H9 (cell line): ENCODE data around the gene SECTM1. TPM values are rescaled to one million over a fixed set of nuclear protein-coding genes. Genes with fewer than 3 reads are reported as not detected.

Source experiments
- DNase-seq: peaks from one replicate; pipeline ENCODE4 v3.0.0-alpha.2; 2017
- H2AFZ ChIP-seq: one replicate; pipeline ENCODE4 v1.6.1; 2013; ENCODE audit warnings: mild to moderate bottlenecking, low read length, control low read depth, moderate library complexity
- H2AK5ac ChIP-seq: 2 replicates; pipeline ENCODE4 v1.6.1; 2013; ENCODE audit warnings: low read length, control low read depth, mixed read lengths; ENCODE audit not compliant: insufficient read length
- H2BK120ac ChIP-seq: one replicate; pipeline ENCODE4 v1.6.1; 2013; ENCODE audit warnings: low read depth, mild to moderate bottlenecking, low read length, control low read depth, inconsistent platforms; ENCODE audit not compliant: poor library complexity, severe bottlenecking
- H2BK12ac ChIP-seq: 2 replicates; pipeline ENCODE4 v1.6.1; 2013; ENCODE audit warnings: low read length, control low read depth, mixed read lengths, low read depth; ENCODE audit not compliant: insufficient read length
- H2BK15ac ChIP-seq: 2 replicates; pipeline ENCODE4 v1.6.1; 2013; ENCODE audit warnings: low read depth, low read length, control low read depth
- H2BK20ac ChIP-seq: one replicate; pipeline ENCODE4 v1.6.1; 2013; ENCODE audit warnings: low read depth, mild to moderate bottlenecking, low read length, control low read depth, inconsistent platforms; ENCODE audit not compliant: poor library complexity, severe bottlenecking
- H2BK5ac ChIP-seq: 2 replicates; pipeline ENCODE4 v1.6.1; 2013; ENCODE audit warnings: low read length, control low read depth, mixed read lengths; ENCODE audit not compliant: insufficient read length
- H3K14ac ChIP-seq: 2 replicates; pipeline ENCODE4 v1.6.1; 2013; ENCODE audit warnings: low read length, control low read depth; ENCODE audit not compliant: insufficient read depth
- H3K18ac ChIP-seq: 2 replicates; pipeline ENCODE4 v1.6.1; 2013; ENCODE audit warnings: low read depth, mild to moderate bottlenecking, mixed read lengths, low read length, control low read depth; ENCODE audit not compliant: insufficient read length
- H3K23ac ChIP-seq: 2 replicates; pipeline ENCODE4 v1.6.1; 2013; ENCODE audit warnings: low read length, control low read depth, mixed read lengths, low read depth; ENCODE audit not compliant: insufficient read length
- H3K23me2 ChIP-seq: 2 replicates; pipeline ENCODE4 v1.6.1; 2013; ENCODE audit warnings: low read depth, mild to moderate bottlenecking, mixed read lengths, low read length, control low read depth; ENCODE audit not compliant: insufficient read length, poor library complexity, severe bottlenecking
- H3K27ac ChIP-seq: 2 replicates; pipeline ENCODE4 v1.5.1; 2013; ENCODE audit warnings: low read length, control low read depth, mixed read lengths, low read depth; ENCODE audit not compliant: insufficient read length
- H3K27me3 ChIP-seq: 2 replicates; pipeline ENCODE4 v1.6.1; 2013; ENCODE audit warnings: low read length, control low read depth, inconsistent platforms; ENCODE audit not compliant: insufficient read depth
- H3K4ac ChIP-seq: 2 replicates; pipeline ENCODE4 v1.6.1; 2013; ENCODE audit warnings: low read depth, mild to moderate bottlenecking, control low read depth, inconsistent platforms, low read length, moderate library complexity
- H3K4me1 ChIP-seq: 2 replicates; pipeline ENCODE4 v1.6.1; 2013; ENCODE audit warnings: low read length, control low read depth, inconsistent platforms; ENCODE audit not compliant: insufficient read depth
- H3K4me2 ChIP-seq: 2 replicates; pipeline ENCODE4 v1.6.1; 2013; ENCODE audit warnings: low read length, control low read depth, mixed read lengths; ENCODE audit not compliant: insufficient read length, insufficient read depth
- H3K56ac ChIP-seq: 2 replicates; pipeline ENCODE4 v1.6.1; 2013; ENCODE audit warnings: low read depth, mild to moderate bottlenecking, mixed read lengths, low read length, control low read depth; ENCODE audit not compliant: insufficient read length
- H3K79me1 ChIP-seq: 2 replicates; pipeline ENCODE4 v1.6.1; 2013; ENCODE audit warnings: low read depth, mild to moderate bottlenecking, moderate library complexity, low read length, control low read depth, inconsistent platforms; ENCODE audit not compliant: insufficient read depth, poor library complexity, severe bottlenecking
- H3K79me2 ChIP-seq: 2 replicates; pipeline ENCODE4 v1.6.1; 2013; ENCODE audit warnings: low read length, control low read depth, inconsistent platforms; ENCODE audit not compliant: insufficient read depth
- H3K9ac ChIP-seq: 2 replicates; pipeline ENCODE4 v1.6.1; 2013; ENCODE audit warnings: low read length, control low read depth, mixed read lengths; ENCODE audit not compliant: insufficient read length; ENCODE audit errors: extremely low read depth
- H3K9me3 ChIP-seq: one replicate; pipeline ENCODE4 v1.6.1; 2013; ENCODE audit warnings: low read depth, low read length, inconsistent platforms; ENCODE audit not compliant: control insufficient read depth
- H3T11ph ChIP-seq: one replicate; pipeline ENCODE4 v1.6.1; 2013; ENCODE audit warnings: mild to moderate bottlenecking, low read length, control low read depth, inconsistent platforms
- H4K20me1 ChIP-seq: one replicate; pipeline ENCODE4 v1.6.1; 2013; ENCODE audit not compliant: control insufficient read depth, insufficient read length, insufficient read depth
- H4K5ac ChIP-seq: 2 replicates; pipeline ENCODE4 v1.6.1; 2013; ENCODE audit warnings: low read depth, mild to moderate bottlenecking, mixed read lengths, low read length, control low read depth; ENCODE audit not compliant: insufficient read length
- H4K8ac ChIP-seq: replicated peaks from 2 replicates; pipeline ENCODE4 v1.6.1; 2013; ENCODE audit warnings: low read length, control low read depth, mixed read lengths, low read depth; ENCODE audit not compliant: insufficient read length
- H4K91ac ChIP-seq: 2 replicates; pipeline ENCODE4 v1.6.1; 2013; ENCODE audit warnings: low read depth, mild to moderate bottlenecking, moderate library complexity, mixed read lengths, low read length, control low read depth; ENCODE audit not compliant: insufficient read length
- H3K27ac Mint-ChIP-seq, 3 experiments: 2 replicates in 2 of 3; 3 replicates in 1 of 3; pipeline ENCODE4 v1.8.0; 2020 to 2021; ENCODE audit warnings: mixed read lengths in 3 of 3, mild to moderate bottlenecking in 1 of 3, moderate library complexity in 1 of 3
- H3K27me3 Mint-ChIP-seq: 2 replicates; pipeline ENCODE4 v1.8.0; 2021; ENCODE audit warnings: low read depth, mild to moderate bottlenecking, moderate library complexity, mixed read lengths
- H3K36me3 Mint-ChIP-seq, 3 experiments: 2 replicates in 2 of 3; 3 replicates in 1 of 3; pipeline ENCODE4 v1.8.0; 2020 to 2021; ENCODE audit warnings: low read depth in 3 of 3, mixed read lengths in 3 of 3; ENCODE audit not compliant: insufficient read depth in 1 of 3
- H3K4me1 Mint-ChIP-seq, 2 experiments: 2 replicates each; pipeline ENCODE4 v1.8.0; 2020; ENCODE audit warnings: mixed read lengths in 2 of 2
- H3K4me3 Mint-ChIP-seq, 2 experiments: 2 replicates in 1 of 2; 3 replicates in 1 of 2; pipeline ENCODE4 v1.8.0; 2020 to 2021; ENCODE audit warnings: mild to moderate bottlenecking in 2 of 2, mixed read lengths in 2 of 2, moderate library complexity in 1 of 2
- H3K9me3 Mint-ChIP-seq, 2 experiments: 2 replicates in 1 of 2; 3 replicates in 1 of 2; pipeline ENCODE4 v1.8.0; 2020; ENCODE audit warnings: mild to moderate bottlenecking in 2 of 2, mixed read lengths in 2 of 2, moderate library complexity in 1 of 2
- WGBS: extraction: QIAGEN DNeasy Blood & Tissue Kit; methylation state at CpG from one replicate; pipeline ENCODE4 v1.1.7; 2013; ENCODE audit warnings: missing lambda C conversion rate, low lambda C conversion rate, mixed read lengths; ENCODE audit not compliant: insufficient read length; ENCODE audit errors: extremely low coverage; 5-methylcytosine and 5-hydroxymethylcytosine counted together
- total RNA-seq: library from RNA; stranded (reverse); gene quantifications from 2 replicates; pipeline ENCODE4 v1.2.1, GENCODE V29; 2021
- TF ChIP-seq, protein P1 (sequence below): fragments of 200-600 bp; sonication (generic); conservative IDR thresholded peaks from 3 replicates; pipeline ENCODE4 v1.8.0; 2021; ENCODE audit warnings: antibody characterized with exemption, mild to moderate bottlenecking

The SECTM1 gene
- total RNA-seq, 1 experiment from 2014 or later: 0.28 TPM

DNA sequence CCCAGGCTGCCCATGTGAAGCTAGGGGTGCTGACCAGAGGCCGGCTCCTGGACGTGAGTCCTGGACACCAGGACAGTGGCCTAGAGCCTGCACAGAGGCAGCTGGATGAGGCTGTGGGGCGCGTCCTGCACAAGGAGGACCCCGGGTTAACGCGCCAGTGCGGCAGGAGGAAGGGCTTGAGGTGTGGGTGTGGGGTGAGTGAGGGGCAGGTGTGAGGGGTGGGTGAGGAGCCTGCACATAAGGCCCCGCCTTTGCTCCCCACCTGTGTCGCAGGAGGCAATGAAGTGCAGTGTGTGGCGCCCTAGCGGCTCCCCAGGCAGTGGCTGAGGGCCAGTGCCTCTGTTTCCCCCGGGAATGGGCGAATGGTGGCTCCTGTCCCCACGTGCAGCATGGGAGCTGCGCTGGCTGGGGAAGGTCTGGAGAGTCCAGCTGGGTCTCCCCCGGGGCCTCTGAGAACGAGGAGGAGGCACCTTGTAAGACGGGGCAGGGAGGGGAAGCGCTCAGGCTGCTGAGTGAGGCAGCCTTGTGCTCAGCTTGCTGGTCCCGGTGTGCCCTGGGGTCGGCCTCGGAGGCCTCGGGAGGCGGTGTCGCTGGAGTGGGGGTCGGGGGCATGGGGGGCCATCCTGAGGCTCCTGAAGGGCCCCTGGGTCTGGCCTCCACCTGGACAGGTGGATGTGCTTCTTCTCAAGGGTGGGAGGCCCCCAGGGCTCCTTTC, 19.4 kb downstream of the SECTM1 start:
- no peak overlapping the region; the same call in 1 of the 2 replicates for H3K14ac ChIP-seq
- H3K4me1 Mint-ChIP-seq: peaks cover 2 to 13% of the 10 kb centered on the region in 2 experiments; a peak in 3 of 4 replicates
- H3K27me3 ChIP-seq: no peaks in the 10 kb centered on the region

More for the DNA sequence above, 19.4 kb downstream of the SECTM1 start:
- H2AK5ac ChIP-seq: no peak overlapping the region
- H2BK12ac ChIP-seq: no peak overlapping the region
- no peak overlapping the region for H3K4ac ChIP-seq
- Mint-ChIP-seq H3K27ac (no peak overlapping the region), H3K27me3 (peaks cover 26% of the 10 kb centered on the region), H3K9me3 (no peaks in the 10 kb centered on the region), H3K36me3 (no peaks in the 10 kb centered on the region), H3K4me3 (no peak overlapping the region)
- no peak overlapping the region for H3K56ac ChIP-seq
- no peak overlapping the region for H3K9ac ChIP-seq
- no peak overlapping the region for H2AFZ ChIP-seq
- H3K23me2 ChIP-seq: peaks cover 6% of the 10 kb centered on the region
- DNase-seq: no peak
- H3K9me3 ChIP-seq: no peaks in the 10 kb centered on the region
- no peaks in the 10 kb centered on the region for H4K20me1 ChIP-seq
- WGBS: no CpG with 5 or more reads among the region's 27 CpGs
- H2BK120ac ChIP-seq: no peak overlapping the region
- TF ChIP-seq, protein P1, sequence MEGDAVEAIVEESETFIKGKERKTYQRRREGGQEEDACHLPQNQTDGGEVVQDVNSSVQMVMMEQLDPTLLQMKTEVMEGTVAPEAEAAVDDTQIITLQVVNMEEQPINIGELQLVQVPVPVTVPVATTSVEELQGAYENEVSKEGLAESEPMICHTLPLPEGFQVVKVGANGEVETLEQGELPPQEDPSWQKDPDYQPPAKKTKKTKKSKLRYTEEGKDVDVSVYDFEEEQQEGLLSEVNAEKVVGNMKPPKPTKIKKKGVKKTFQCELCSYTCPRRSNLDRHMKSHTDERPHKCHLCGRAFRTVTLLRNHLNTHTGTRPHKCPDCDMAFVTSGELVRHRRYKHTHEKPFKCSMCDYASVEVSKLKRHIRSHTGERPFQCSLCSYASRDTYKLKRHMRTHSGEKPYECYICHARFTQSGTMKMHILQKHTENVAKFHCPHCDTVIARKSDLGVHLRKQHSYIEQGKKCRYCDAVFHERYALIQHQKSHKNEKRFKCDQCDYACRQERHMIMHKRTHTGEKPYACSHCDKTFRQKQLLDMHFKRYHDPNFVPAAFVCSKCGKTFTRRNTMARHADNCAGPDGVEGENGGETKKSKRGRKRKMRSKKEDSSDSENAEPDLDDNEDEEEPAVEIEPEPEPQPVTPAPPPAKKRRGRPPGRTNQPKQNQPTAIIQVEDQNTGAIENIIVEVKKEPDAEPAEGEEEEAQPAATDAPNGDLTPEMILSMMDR: no peak
- no peaks in the 10 kb centered on the region for H3K4me1 ChIP-seq
- H3K79me2 ChIP-seq: no peaks in the 10 kb centered on the region
- no peak overlapping the region for H3K23ac ChIP-seq
- H3T11ph ChIP-seq: no peak overlapping the region
- no peak overlapping the region for H3K18ac ChIP-seq
- H4K91ac ChIP-seq: no peak overlapping the region
- H4K8ac ChIP-seq: no peak overlapping the region
- no peak overlapping the region for H2BK20ac ChIP-seq
- H3K4me2 ChIP-seq: no peak overlapping the region
- H4K5ac ChIP-seq: no peak overlapping the region
- H2BK15ac ChIP-seq: no peak overlapping the region
- H3K27ac ChIP-seq: no peak overlapping the region
- H3K79me1 ChIP-seq: no peaks in the 10 kb centered on the region
- H2BK5ac ChIP-seq: no peak overlapping the region
